Measurements from ENCODE around the gene ELP5.

ELP5 gene

GRCh38 chr17:7219229-7219811, 32.7 kb upstream of the ELP5 start (continued):
- TF ChIP-seq PBX3 (CRISPR knock-in tag; IDR thresholded peaks at IDR 0.05) (no peak), ZNF19 (tag by site-specific recombination; IDR thresholded peaks at IDR 0.05; ENCODE audit: low read depth) (no peak), KLF16 (tag by site-specific recombination; IDR thresholded peaks at IDR 0.05) (no peak), ZSCAN23 (tag by site-specific recombination; IDR thresholded peaks at IDR 0.05) (no peak), ZNF658 (tag by site-specific recombination; IDR thresholded peaks at IDR 0.05) (no peak), ZNF274 (IDR thresholded peaks at IDR 0.05; ENCODE audit: low read length) (no peak), ZNF274 (tag by site-specific recombination; IDR thresholded peaks at IDR 0.05; ENCODE audit: borderline replicate concordance) (no peak), ZNF777 (tag by site-specific recombination; IDR thresholded peaks at IDR 0.05; ENCODE audit: borderline replicate concordance) (peak; percentile 66; the same call in 1 of the 2 replicates), ZBTB8A (tag by site-specific recombination; IDR thresholded peaks at IDR 0.05) (no peak), ZNF776 (tag by site-specific recombination; IDR thresholded peaks at IDR 0.05; ENCODE audit: borderline replicate concordance) (no peak)

GRCh38 chr17:7219812-7220592, 32.0 kb upstream of the ELP5 start, which contains the start of the genes ACADVL and DLG4:
TSS of gene ACADVL (plus strand) at chr17:7219938. CDS start at chr17:7219985, 47 bp downstream.
TSS of gene DLG4 (minus strand) at chr17:7219836.
- peak within 1 kb of the TSS; percentile 83 for H3K4me3 ChIP-seq (ENCODE audit: low read depth, low read length)
- H3K4me1 ChIP-seq (ENCODE audit: control insufficient read depth, insufficient read depth, low read length) = peaks cover 7% of the 10 kb centered on the region
- H3K36me3 ChIP-seq (ENCODE audit: control insufficient read depth in 2 of 2, insufficient read depth in 1 of 2, low read length in 2 of 2) = peaks cover 16 to 41% of the 10 kb centered on the region in 2 experiments; a peak in 2 of 3 replicates
- ChIA-PET CTCF (interaction anchor here (1.1 to 4.2 kb wide), 12 partner anchors 10 to 174 kb away, joined by 3 to 34 read pairs (median 6); partner anchors contain the start of genes DVL2, GABARAP, PHF23 and SLC2A4), POLR2A (interaction anchor here (0.6 to 9.8 kb wide), 22 partner anchors 14 to 296 kb away, joined by 3 to 284 read pairs (median 6); partner anchors contain the start of genes CTDNEP1, DVL2, ELP5 and GABARAP)
- H3K9me3 ChIP-seq (ENCODE audit: control insufficient read depth, insufficient read depth, low read depth, low read length) = no peaks in the 10 kb centered on the region
- peak within 1 kb of the TSS; percentile 83; the same call in 1 of the 2 replicates for H3K27ac ChIP-seq (ENCODE audit: extremely low read depth, low read depth, low read length)
- TF ChIP-seq ZNF621 (tag by site-specific recombination; IDR thresholded peaks at IDR 0.05) (no peak), EGR2 (tag by site-specific recombination; IDR thresholded peaks at IDR 0.05; ENCODE audit: low read depth) (peak; percentile 82), ZBTB26 (tag by site-specific recombination; optimal IDR thresholded peaks at IDR 0.05) (peak; percentile 84), ZNF610 (tag by site-specific recombination; IDR thresholded peaks at IDR 0.05; ENCODE audit: borderline replicate concordance) (0 out of 2 replicates have a peak, but pooled peaks have one; percentile 22), BCL6B (tag by site-specific recombination; IDR thresholded peaks at IDR 0.05) (no peak), ZNF707 (tag by site-specific recombination; IDR thresholded peaks at IDR 0.05) (no peak), PRDM4 (tag by site-specific recombination; IDR thresholded peaks at IDR 0.05) (no peak), OVOL3 (tag by site-specific recombination; IDR thresholded peaks at IDR 0.05) (no peak), ZFP69B (tag by site-specific recombination; IDR thresholded peaks at IDR 0.05) (no peak), ZNF266 (tag by site-specific recombination; IDR thresholded peaks at IDR 0.05; ENCODE audit: low read depth) (no peak), REPIN1 (tag by site-specific recombination; IDR thresholded peaks at IDR 0.05; ENCODE audit: low read depth) (0 out of 2 replicates have a peak, but pooled peaks have one; percentile 13), BCL11B (tag by site-specific recombination; IDR thresholded peaks at IDR 0.05; ENCODE audit: low read depth) (peak; percentile 90), ZNF354C (tag by site-specific recombination; IDR thresholded peaks at IDR 0.05; ENCODE audit: borderline replicate concordance, low read depth) (0 out of 2 replicates have a peak, but pooled peaks have one; percentile 4), ZNF501 (tag by site-specific recombination; IDR thresholded peaks at IDR 0.05) (peak; percentile 79), MEIS1 (CRISPR knock-in tag; IDR thresholded peaks at IDR 0.05; ENCODE audit: borderline replicate concordance) (no peak), ZBTB21 (tag by site-specific recombination; IDR thresholded peaks at IDR 0.05) (no peak), ZBTB1 (tag by site-specific recombination; IDR thresholded peaks at IDR 0.05) (no peak), ZNF571 (tag by site-specific recombination; IDR thresholded peaks at IDR 0.05) (no peak), ZNF514 (tag by site-specific recombination; IDR thresholded peaks at IDR 0.05) (no peak), ZSCAN30 (tag by site-specific recombination; IDR thresholded peaks at IDR 0.05) (peak; percentile 59), ZNF214 (tag by site-specific recombination; IDR thresholded peaks at IDR 0.05; ENCODE audit: borderline replicate concordance) (no peak)
